Thymus (tissue), 11 donors: ENCODE data around the gene SP3. TPM values are rescaled to one million over a fixed set of nuclear protein-coding genes. Genes with fewer than 3 reads are reported as not detected.
A peak's percentile ranks its signal among the peaks of the same experiment; 100 is the strongest.

Experiments
- DNase-seq, 9 donors: peaks; one replicate each; pipeline ENCODE4 v3.0.0-alpha.2; 2013; ENCODE audit warnings: low spot score in 9 of 9, low read depth in 6 of 9, missing footprints in 1 of 9
- H3K27ac ChIP-seq, 2 donors: one replicate each; pipeline ENCODE4 v1.5.1; 2013; ENCODE audit warnings: control low read depth in 1 of 2, low read depth in 1 of 2, low read length in 1 of 2, mild to moderate bottlenecking in 1 of 2, moderate library complexity in 1 of 2
- H3K27me3 ChIP-seq, 2 donors: one replicate each; pipeline ENCODE4 v1.5.1; 2013; ENCODE audit warnings: low read length in 1 of 2; ENCODE audit not compliant: control insufficient read depth in 2 of 2, insufficient read depth in 1 of 2
- H3K36me3 ChIP-seq, 2 donors: one replicate each; pipeline ENCODE4 v1.5.1; 2013; ENCODE audit warnings: low read length in 1 of 2, mild to moderate bottlenecking in 1 of 2, moderate library complexity in 1 of 2; ENCODE audit not compliant: control insufficient read depth in 2 of 2, insufficient read depth in 2 of 2
- H3K4me1 ChIP-seq, 2 donors: one replicate each; pipeline ENCODE4 v1.5.1; 2013; ENCODE audit warnings: low read length in 2 of 2; ENCODE audit not compliant: control insufficient read depth in 2 of 2, insufficient read depth in 2 of 2
- H3K4me3 ChIP-seq, 2 donors: one replicate each; pipeline ENCODE4 v1.5.1; 2013; ENCODE audit warnings: low read length in 2 of 2, control low read depth in 1 of 2, mild to moderate bottlenecking in 1 of 2
- H3K9me3 ChIP-seq, 2 donors: one replicate each; pipeline ENCODE4 v1.5.1; 2013; ENCODE audit warnings: low read length in 1 of 2, mild to moderate bottlenecking in 1 of 2; ENCODE audit not compliant: control insufficient read depth in 2 of 2, insufficient read depth in 1 of 2
- WGBS: extraction: QIAGEN DNeasy Blood & Tissue Kit; methylation state at CpG from one replicate; pipeline ENCODE4 v1.1.7; 2013; 5-methylcytosine and 5-hydroxymethylcytosine counted together
- polyA plus RNA-seq: library from polyadenylated mRNA; stranded (reverse); fragments of 200-250 nt; gene quantifications from one replicate; pipeline ENCODE4 v1.2.3, GENCODE V29; 2013
- total RNA-seq: library from RNA; stranded (reverse); fragments of 120-200 nt; gene quantifications from one replicate; pipeline ENCODE4 v1.2.4, GENCODE V29; 2013
- donor health status: healthy.

SP3 gene
- total and polyA plus RNA-seq, 2 donors, result 43.7 to 168 TPM

DNA sequence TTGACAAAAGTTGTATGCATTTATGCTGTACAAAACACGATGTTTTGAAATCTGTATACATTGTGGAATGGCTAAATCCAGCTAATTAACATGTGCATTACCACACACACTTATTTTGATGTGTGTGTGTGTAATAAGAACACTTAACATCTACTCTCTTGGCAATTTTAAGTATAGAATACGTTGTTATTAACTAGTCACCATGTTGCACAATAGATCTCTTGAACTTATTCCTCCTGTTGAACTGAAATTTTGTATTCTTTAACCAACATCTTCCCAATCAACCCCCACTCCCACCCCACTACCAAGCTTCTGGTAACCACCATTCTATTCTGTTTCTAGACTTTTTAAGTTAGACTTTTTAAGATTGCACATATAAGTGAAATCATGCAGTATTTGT is 16.3 kb upstream of the SP3 start:
- Histone ChIP-seq H3K36me3 (no peaks in the 10 kb centered on the region), H3K9me3 (no peaks in the 10 kb centered on the region), H3K27me3 (no peaks in the 10 kb centered on the region), H3K4me3 (no peak overlapping the region), H3K27ac (no peak overlapping the region), H3K4me1 (peaks cover 6 to 8% of the 10 kb centered on the region in 2 donors)
- WGBS, result 95% methylated on average over 2 of the region's 2 CpGs
- no peak for DNase-seq

DNA sequence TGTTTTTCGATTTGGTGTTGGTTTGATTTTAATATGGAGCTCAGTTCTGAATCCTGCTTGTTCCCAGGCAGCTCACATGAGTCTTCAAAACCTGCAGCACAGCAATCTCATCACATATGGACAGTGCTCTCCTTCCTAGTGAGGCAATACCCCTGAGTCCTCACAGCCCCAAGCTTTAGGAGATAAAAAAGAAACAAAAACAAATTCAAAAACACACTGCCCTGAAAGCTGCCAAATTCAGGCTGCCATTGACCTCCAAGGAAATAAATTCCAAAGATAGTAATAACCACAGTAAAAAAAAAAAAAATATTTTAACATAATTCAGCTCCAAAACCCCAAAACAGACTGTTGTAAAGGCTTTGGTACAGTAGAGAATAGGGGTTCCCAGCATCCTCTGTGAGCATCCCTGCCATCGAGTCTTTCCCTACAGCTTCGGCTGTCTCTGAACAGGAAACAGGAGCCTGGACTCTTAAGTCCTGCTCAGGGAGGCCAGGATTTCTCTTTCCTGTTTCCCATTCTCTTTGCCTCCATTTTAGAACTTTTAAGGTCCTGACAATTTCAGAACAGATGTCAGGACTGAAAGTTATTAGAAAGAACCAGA is 14.7 kb upstream of the SP3 start:
- no peaks in the 10 kb centered on the region for H3K36me3 ChIP-seq
- H3K9me3 ChIP-seq, result no peaks in the 10 kb centered on the region
- no peaks in the 10 kb centered on the region for H3K27me3 ChIP-seq
- DNase-seq, result no peak
- H3K4me1 ChIP-seq, result peaks cover 2 to 3% of the 10 kb centered on the region in 2 donors
- WGBS, result 93% methylated on average over 3 of the region's 3 CpGs
- H3K4me3 ChIP-seq, result no peak overlapping the region
- H3K27ac ChIP-seq, result no peak overlapping the region

DNA sequence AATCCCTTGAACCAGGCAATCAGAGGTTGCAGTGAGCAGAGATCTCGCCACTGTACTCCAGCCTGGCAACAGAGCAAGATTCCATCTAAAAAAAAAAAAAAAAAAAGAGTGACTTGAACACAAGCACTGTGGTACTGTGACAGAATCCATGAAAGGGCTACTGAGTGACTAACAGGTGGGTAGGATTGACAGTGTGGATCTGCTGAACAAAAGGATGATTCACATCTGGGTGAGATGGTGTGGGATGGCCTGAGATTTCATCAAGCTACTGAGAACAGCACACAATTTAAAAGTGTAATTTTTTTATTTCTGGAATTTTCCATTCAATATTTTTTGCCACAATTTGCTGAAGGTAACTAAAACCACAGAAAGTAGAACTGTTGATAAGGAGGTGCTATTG is 13.3 kb upstream of the SP3 start:
- WGBS, result 97% methylated on average over 1 of the region's 1 CpG
- H3K4me1 ChIP-seq, result peaks cover 2% of the 10 kb centered on the region in 2 donors
- no peaks in the 10 kb centered on the region for H3K9me3 ChIP-seq
- DNase-seq, result no peak
- H3K27ac ChIP-seq, result no peak overlapping the region
- H3K36me3 ChIP-seq, result no peaks in the 10 kb centered on the region
- H3K4me3 ChIP-seq, result no peak overlapping the region
- H3K27me3 ChIP-seq, result no peaks in the 10 kb centered on the region

DNA sequence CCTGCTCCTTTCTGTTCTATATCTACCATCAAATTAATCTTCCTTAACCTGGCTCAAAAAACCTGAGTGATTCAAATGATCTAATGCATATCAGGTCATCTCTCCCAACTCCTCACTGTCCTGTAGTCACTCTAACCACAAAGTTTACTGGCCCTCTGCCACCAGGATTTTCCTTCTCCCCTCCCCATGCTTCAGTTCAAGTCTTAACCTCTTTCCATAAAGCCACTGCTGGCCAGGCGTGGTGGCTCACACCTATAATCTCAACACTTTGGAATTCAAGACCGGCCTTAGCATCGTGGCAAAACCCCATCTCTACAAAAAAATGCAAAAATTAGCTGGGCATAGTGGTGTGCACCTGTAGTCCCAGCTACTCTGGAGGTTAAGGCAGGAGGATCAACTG is 7.5 kb upstream of the SP3 start:
- H3K4me3 ChIP-seq, result no peak overlapping the region
- WGBS, result 96% methylated on average over 3 of the region's 3 CpGs
- H3K27ac ChIP-seq, result no peak overlapping the region
- H3K27me3 ChIP-seq, result no peaks in the 10 kb centered on the region
- no peaks in the 10 kb centered on the region for H3K4me1 ChIP-seq
- H3K36me3 ChIP-seq, result no peaks in the 10 kb centered on the region
- DNase-seq, result no peak
- H3K9me3 ChIP-seq, result no peaks in the 10 kb centered on the region

DNA sequence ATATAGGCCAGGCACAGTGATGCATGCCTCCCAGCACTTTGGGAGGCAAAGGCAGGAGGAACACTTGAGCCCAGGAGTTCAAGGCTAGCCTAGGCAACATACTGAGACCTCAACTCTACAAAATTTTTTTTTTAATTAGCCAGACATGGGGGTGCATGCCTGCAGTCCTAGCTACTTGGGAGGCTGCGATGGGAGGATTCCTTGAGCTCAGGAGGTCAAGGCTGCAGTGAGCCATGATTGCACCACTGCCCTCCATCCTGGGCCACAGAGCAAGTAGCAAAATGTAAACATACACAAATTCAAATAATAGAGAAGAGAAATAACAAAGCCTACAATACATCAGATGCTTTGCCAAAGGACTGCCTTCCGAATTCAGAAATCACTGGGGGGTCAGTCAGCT is 7.0 kb upstream of the SP3 start:
- Histone ChIP-seq H3K4me3 (no peak overlapping the region), H3K36me3 (no peaks in the 10 kb centered on the region), H3K27ac (no peak overlapping the region), H3K4me1 (no peaks in the 10 kb centered on the region), H3K27me3 (no peaks in the 10 kb centered on the region), H3K9me3 (no peaks in the 10 kb centered on the region)
- no peak for DNase-seq
- 92% methylated on average over 2 of the region's 2 CpGs for WGBS

DNA sequence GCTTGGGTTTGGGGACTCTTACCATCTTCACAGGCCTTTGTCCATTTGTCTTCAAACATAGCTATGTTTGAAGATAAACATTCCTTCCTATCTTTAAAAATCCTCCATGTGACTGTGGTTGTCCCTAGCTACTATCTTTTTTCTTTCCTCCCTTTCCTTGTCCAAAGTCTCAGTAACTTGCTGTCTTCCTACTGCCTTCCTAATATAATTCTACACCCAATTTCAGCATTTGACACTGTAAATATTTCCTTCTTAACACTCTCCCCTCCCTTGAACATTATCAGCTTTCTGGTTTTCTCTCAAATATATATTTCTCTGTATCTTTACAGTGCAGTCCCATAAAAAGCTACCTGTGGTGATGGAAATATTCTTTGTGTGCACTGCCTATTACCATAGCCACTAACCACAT is 5.3 kb upstream of the SP3 start:
- no peak for DNase-seq
- H3K36me3 ChIP-seq, result no peaks in the 10 kb centered on the region
- H3K27ac ChIP-seq, result no peak overlapping the region
- H3K4me1 ChIP-seq, result peaks cover 0 to 5% of the 10 kb centered on the region in 2 donors
- H3K9me3 ChIP-seq, result no peaks in the 10 kb centered on the region
- H3K27me3 ChIP-seq, result no peaks in the 10 kb centered on the region
- no peak overlapping the region for H3K4me3 ChIP-seq

DNA sequence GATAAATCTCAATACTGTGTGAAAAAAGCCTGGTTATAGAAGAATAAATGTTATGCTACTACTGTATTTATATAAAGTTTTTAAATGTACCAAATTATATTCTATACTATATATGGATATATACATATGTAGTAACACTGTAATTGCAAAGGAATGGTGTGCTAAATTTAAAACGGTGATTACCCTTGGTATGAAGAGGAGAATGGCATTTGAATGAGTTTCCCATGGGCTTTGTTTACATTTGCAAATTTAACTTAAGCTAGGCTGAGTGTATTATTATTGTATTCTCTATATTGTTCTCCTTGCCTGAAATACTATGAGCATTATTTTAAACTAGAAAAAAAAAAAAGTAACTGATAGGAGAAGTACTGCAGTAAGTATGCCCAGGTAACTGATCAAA is 4.7 kb upstream of the SP3 start:
- DNase-seq, result no peak
- no peak overlapping the region for H3K27ac ChIP-seq
- no peaks in the 10 kb centered on the region for H3K27me3 ChIP-seq
- no peaks in the 10 kb centered on the region for H3K9me3 ChIP-seq
- H3K4me1 ChIP-seq, result peaks cover 0 to 5% of the 10 kb centered on the region in 2 donors
- no peak overlapping the region for H3K4me3 ChIP-seq
- H3K36me3 ChIP-seq, result no peaks in the 10 kb centered on the region
- 96% methylated on average over 1 of the region's 1 CpG for WGBS

DNA sequence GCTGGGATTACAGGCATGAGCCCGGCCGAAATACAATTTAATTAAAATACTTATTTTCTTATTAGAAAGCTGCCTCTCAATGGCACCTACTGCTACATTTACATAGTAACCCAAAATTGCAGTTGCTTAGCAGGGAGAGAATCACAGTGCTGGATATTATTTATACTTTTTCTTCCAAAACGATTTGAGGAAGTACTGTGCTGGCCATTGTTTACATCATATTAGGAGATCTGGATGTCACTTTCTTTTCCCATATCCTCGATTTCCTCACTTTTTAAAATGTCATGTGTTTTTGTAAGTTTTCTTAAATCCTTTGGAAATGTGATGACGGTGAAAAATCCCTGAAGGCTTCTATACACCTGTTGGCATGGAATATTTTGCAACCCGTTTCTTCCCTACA is 3.4 kb upstream of the SP3 start:
- H3K36me3 ChIP-seq, result no peaks in the 10 kb centered on the region
- no peaks in the 10 kb centered on the region for H3K27me3 ChIP-seq
- no peak overlapping the region for H3K4me3 ChIP-seq
- 78% methylated on average over 6 of the region's 6 CpGs for WGBS
- no peaks in the 10 kb centered on the region for H3K9me3 ChIP-seq
- H3K27ac ChIP-seq, result no peak overlapping the region
- peaks cover 0 to 5% of the 10 kb centered on the region in 2 donors for H3K4me1 ChIP-seq
- no peak for DNase-seq

DNA sequence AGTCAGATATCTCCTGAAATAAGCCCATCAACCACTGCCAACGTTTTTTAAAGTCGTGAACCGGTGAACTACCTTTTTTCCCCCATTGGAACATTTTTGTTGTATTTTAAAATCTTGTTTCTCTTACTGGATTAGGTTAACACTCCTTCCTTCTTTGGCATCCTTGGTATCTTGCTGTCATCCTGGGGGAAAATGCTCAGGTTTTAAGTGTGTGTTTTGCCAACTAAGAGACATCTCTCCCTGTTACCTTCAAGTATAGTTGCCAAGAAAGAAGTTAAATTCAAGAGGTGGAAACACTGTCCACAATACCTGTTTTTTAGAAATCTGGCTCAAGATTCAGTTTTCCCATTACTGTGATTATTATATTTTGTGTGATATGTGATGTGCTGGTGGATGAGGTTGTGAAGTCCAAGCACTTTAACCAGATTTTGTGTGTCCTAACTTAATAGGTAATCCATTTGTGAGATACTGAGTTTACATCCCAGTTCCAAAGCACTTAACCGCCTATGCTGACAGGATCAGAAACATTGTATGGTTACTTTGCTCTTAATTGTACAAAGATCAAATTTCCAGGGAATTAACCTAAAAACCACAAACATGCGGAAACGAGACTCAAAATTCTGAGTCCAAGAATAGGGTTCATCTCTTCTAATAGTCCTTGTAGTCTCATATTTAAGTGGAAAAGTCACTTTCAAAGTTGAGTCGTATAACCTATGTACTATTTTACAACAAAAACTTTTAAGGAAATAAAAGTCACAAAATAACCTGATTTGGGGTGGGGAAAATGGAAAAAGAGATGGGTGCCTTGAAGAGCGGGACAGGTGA is 1.3 kb upstream of the SP3 start:
- DNase-seq, result no peak
- Histone ChIP-seq H3K27me3 (no peaks in the 10 kb centered on the region), H3K4me3 (peak overlapping the region; percentile 78 to 91), H3K36me3 (no peaks in the 10 kb centered on the region), H3K4me1 (peaks cover 0 to 5% of the 10 kb centered on the region in 2 donors), H3K9me3 (no peaks in the 10 kb centered on the region), H3K27ac (peak overlapping the region; percentile 100)
- 59% methylated on average over 8 of the region's 8 CpGs for WGBS
